ENCODE data around the gene WT1. TPM values are rescaled to one million over a fixed set of nuclear protein-coding genes. Genes with fewer than 3 reads are reported as not detected.

WT1 gene
- total and polyA plus RNA-seq, 2 experiments from 2014 or later: 3.0 to 5.0 TPM

DNA sequence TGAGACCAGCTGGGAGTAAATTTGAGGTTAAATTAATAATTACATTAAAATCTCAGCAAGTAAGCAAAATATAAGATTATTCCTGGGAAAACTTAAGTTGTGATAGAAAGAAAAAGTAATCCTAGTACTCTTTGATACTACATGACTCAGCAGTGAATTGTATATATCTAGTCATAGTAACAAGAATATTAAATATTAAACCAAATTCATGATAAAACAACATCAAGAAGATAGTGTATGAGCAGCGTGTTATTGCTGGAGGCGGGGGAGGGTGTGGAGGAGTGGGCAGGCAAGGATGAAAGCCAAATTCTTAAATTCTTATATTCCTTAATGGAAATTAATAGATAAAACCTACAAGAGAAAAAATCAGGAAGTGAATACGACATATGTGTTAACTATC lies 95.2 kb downstream of the WT1 start:
- no peak for DNase-seq (ENCODE audit: low read depth in 1 of 2, low spot score in 1 of 2)
- Histone ChIP-seq H3K36me3 (no peaks in the 10 kb centered on the region), H3K9me3 (ENCODE audit: low read depth) (no peaks in the 10 kb centered on the region), H3K27ac (no peak overlapping the region), H3K4me1 (ENCODE audit: low read depth) (peaks cover 25% of the 10 kb centered on the region), H3K27me3 (peaks cover under 1% of the 10 kb centered on the region), H3K4me3 (no peak overlapping the region)
- TF ChIP-seq, protein P1, sequence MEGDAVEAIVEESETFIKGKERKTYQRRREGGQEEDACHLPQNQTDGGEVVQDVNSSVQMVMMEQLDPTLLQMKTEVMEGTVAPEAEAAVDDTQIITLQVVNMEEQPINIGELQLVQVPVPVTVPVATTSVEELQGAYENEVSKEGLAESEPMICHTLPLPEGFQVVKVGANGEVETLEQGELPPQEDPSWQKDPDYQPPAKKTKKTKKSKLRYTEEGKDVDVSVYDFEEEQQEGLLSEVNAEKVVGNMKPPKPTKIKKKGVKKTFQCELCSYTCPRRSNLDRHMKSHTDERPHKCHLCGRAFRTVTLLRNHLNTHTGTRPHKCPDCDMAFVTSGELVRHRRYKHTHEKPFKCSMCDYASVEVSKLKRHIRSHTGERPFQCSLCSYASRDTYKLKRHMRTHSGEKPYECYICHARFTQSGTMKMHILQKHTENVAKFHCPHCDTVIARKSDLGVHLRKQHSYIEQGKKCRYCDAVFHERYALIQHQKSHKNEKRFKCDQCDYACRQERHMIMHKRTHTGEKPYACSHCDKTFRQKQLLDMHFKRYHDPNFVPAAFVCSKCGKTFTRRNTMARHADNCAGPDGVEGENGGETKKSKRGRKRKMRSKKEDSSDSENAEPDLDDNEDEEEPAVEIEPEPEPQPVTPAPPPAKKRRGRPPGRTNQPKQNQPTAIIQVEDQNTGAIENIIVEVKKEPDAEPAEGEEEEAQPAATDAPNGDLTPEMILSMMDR (IDR thresholded peaks at IDR 0.05; ENCODE audit: low read depth, low read length): no peak

Other genes starting within 250 kb of the WT1 start
- 530 and 587 TPM in 2 replicates for gene EIF3M, start 148.3 kb upstream of the WT1 start, total RNA-seq
- 343 and 356 TPM in 2 replicates for gene EIF3M, start 148.3 kb upstream of the WT1 start, polyA plus RNA-seq

Measured in cardiac muscle cell (in vitro differentiated cells and primary cell).